SHP77 (cell line): ENCODE results near the gene BMX.

Source experiments
- DNase-seq, 2 experiments: peaks; one replicate each; lab custom pipeline; 2025; lab: John Stamatoyannopoulos, UW

BMX gene

GRCh38 chrX:15570145-15570544 is 69.5 kb downstream of the BMX start:
- no peak for DNase-seq

DNA sequence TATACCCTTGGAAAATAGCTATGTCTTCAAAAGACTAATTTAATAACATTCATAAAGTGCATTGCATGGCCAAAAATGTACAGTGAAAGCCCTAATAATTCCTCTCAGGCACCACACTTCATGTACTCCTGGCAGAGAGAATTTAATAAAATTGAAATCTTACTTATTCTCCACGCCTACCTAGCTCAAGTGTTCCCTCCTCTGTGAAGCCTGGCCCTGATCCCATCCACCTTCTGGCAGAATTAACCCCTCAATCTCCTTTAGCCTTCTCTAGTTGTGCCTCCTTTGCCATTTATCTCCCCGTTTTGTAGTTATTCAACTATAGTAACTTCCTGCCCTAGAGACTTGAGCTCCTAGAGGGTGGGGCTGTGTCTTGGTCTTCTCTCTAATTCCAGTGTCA is 73.4 kb downstream of the BMX start:
- DNase-seq, result no peak

DNA sequence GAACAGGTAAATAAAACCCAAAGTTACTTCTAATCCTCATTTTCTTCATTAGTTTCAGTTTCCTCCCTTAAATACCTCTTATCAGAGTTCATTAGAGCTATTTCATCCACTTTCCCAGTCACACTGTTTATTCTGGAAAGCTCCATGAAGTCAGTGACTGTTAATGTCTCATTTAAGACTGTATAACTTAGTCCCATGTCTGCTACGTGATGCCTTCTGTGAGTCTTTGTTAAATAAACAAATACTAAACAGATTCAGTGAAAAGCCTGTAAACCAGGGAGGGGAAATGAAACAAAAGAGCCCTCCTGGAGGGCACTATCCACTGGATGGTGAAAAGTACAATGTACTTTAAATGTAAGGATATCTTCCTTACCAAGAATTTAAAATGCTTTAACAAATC is 75.4 kb downstream of the BMX start:
- DNase-seq, result no peak

- no peak for DNase-seq
Observed at GRCh38 chrX:15579778-15580747, 79.5 kb downstream of the BMX start.

DNA sequence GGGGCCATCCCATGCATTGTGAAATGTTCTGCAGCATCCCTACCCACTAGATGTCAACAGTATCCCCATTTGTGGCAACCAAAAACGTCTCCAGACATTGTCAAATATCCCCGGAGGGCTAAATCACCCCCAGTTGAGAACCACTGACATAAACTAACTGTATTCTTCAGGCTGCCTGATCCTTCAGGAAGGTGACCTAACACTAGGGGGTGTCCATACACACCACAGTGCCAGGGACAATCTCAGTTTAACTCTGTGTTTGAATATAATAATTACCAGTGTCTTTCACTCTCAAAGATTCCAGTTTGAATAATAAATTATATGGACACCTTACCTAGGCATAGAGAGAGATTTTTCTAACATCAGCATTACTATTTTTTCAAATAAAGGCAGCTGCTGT is 93.8 kb downstream of the BMX start:
- DNase-seq, result no peak

DNA sequence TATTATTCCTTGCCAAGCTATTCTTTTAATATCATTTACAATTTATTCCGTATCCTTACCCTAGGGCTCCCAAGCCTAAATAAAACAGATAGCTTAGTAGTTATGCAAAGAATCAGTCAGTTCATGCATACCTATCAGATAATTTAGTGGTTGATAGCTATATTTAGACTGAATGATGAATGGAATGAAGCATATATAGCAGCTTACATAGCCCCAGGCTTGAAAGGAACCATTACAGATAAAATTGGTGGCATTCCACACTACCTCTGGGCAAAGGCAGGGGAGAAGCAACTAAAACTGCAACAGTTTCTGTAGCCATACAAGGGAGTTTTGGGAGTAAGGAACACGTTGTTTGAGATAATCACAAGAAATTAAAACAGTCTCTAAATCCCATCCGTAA is 97.4 kb downstream of the BMX start:
- DNase-seq, result no peak

DNA sequence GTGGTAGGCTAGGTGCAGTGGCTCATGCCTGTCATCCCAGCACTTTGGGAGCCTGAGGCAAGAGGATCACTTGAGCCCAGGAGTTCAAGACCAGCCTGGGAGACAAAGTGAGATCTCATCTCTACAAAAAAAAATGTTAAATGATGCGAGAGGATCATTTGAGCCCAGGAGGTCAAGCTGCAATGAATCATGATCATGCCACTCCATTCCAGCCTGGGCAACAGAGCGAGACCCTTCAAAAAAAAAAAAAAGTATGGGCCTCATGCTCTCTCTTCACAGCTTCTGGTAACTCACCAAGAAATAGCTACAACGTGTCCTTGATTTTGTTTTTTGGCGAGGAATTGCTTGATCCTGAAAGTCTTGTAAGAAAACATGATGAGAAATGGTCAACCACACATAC is 98.9 kb downstream of the BMX start:
- no peak for DNase-seq

DNA sequence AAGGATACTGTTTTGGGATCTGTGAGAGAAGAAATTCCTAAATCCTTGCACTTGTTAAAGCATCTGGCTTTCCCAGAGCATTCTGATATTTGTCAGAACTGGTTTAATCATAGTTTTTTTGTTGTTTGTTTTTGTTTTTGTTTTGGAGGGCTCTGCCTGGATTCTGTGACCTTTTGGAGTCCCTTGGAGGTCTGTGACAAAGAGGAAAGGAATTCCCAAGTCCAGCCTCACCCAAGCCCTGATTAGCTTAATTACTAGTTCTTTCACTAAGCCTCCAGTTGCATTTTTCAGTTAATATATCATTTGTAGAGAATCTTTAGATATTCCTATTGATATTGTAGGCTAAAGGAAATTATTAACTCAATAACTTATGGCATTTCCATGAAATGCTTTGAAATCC is 99.4 kb downstream of the BMX start:
- no peak for DNase-seq

- DNase-seq, result no peak
Observed at GRCh38 chrX:15600745-15601144, 100.1 kb downstream of the BMX start, which contains the start of gene ACE2. TSS of gene ACE2 (minus strand) at chrX:15600960. CDS start at chrX:15600911, 49 bp downstream.

GRCh38 chrX:15601932-15602331 is 101.3 kb downstream of the BMX start:
- no peak for DNase-seq

DNA sequence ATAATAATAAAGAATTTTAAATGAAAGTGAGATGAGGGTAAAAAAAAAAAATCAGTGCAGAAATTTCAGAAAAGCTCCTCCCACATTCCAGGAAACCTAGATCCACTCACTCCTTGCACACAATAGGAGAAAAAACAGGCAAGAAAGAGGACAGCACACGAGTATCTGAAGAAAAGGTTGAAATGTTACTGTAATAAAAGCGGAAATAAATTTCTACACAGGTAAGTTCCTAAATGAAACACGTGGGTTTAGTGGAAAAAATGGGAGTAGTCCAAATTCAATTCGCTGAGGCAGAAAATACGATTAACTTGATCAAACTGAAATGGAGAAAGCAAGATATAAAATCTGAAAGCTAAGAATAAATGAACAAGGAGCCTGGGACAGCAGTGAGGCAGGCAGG is 102.2 kb downstream of the BMX start:
- DNase-seq, result no peak

- no peak for DNase-seq
Observed at GRCh38 chrX:15605226-15605625, 104.6 kb downstream of the BMX start.
